Dermis blood vessel endothelial cell (primary cell): Measurements from ENCODE around the gene KRTAP4-4. TPM values are rescaled to one million over a fixed set of nuclear protein-coding genes. Genes with fewer than 3 reads are reported as not detected.

Source experiments
- total RNA-seq: library from RNA; depleted of rRNA; stranded (reverse); fragments of >200 nt; gene quantifications from 2 replicates; pipeline ENCODE4 v1.2.3, GENCODE V29; 2014

KRTAP4-4 gene
- total RNA-seq, 1 donor from 2014 or later = not detected

Other genes with a start within 250 kb of the KRTAP4-4 start
- gene KRT23, start 223.1 kb downstream of the KRTAP4-4 start, total RNA-seq = 0.47 and 1.9 TPM in 2 replicates
- not detected in 2 replicates for gene KRT39, start 193.8 kb downstream of the KRTAP4-4 start, total RNA-seq
- gene KRT40, start 176.4 kb downstream of the KRTAP4-4 start, total RNA-seq = not detected in 2 replicates
- not detected in 2 replicates for gene KRTAP3-3, start 166.6 kb downstream of the KRTAP4-4 start, total RNA-seq
- not detected in 2 replicates for gene KRTAP3-2, start 160.8 kb downstream of the KRTAP4-4 start, total RNA-seq
- not detected in 2 replicates for gene KRTAP3-1, start 151.6 kb downstream of the KRTAP4-4 start, total RNA-seq
- gene KRTAP1-5, start 133.5 kb downstream of the KRTAP4-4 start, total RNA-seq = not detected in 2 replicates
- gene KRTAP1-4, start 130.6 kb downstream of the KRTAP4-4 start, total RNA-seq = not detected in 2 replicates
- gene KRTAP1-3, start 125.9 kb downstream of the KRTAP4-4 start, total RNA-seq = not detected in 2 replicates
- not detected in 2 replicates for gene KRTAP1-1, start 119.3 kb downstream of the KRTAP4-4 start, total RNA-seq
- not detected in 2 replicates for gene KRTAP2-1, start 113.4 kb downstream of the KRTAP4-4 start, total RNA-seq
- not detected in 2 replicates for gene KRTAP2-2, start 105.5 kb downstream of the KRTAP4-4 start, total RNA-seq
- gene KRTAP2-3, start 100.6 kb downstream of the KRTAP4-4 start, total RNA-seq = not detected in 2 replicates
- gene KRTAP2-4, start 94.9 kb downstream of the KRTAP4-4 start, total RNA-seq = not detected in 2 replicates
- not detected in 2 replicates for gene KRTAP4-7, start 76.6 kb downstream of the KRTAP4-4 start, total RNA-seq
- not detected in 2 replicates for gene KRTAP4-8, start 62.6 kb downstream of the KRTAP4-4 start, total RNA-seq
- not detected in 2 replicates for gene KRTAP4-16, start 58.5 kb downstream of the KRTAP4-4 start, total RNA-seq
- not detected in 2 replicates for gene KRTAP4-9, start 55.4 kb downstream of the KRTAP4-4 start, total RNA-seq
- not detected in 2 replicates for gene KRTAP4-11, start 42.4 kb downstream of the KRTAP4-4 start, total RNA-seq
- gene KRTAP4-12, start 36.6 kb downstream of the KRTAP4-4 start, total RNA-seq = not detected in 2 replicates
- gene KRTAP4-6, start 20.2 kb downstream of the KRTAP4-4 start, total RNA-seq = 0.19 TPM in 1 of 2 replicates, not detected in the other
- gene KRTAP4-5, start 10.9 kb downstream of the KRTAP4-4 start, total RNA-seq = not detected in 2 replicates
- not detected in 2 replicates for gene KRTAP4-3, start 7.5 kb upstream of the KRTAP4-4 start, total RNA-seq
- gene KRTAP4-2, start 17.5 kb upstream of the KRTAP4-4 start, total RNA-seq = not detected in 2 replicates
- not detected in 2 replicates for gene KRTAP4-1, start 24.2 kb upstream of the KRTAP4-4 start, total RNA-seq
- gene KRTAP9-1, start 29.1 kb upstream of the KRTAP4-4 start, total RNA-seq = not detected in 2 replicates
- gene KRTAP9-2, start 65.9 kb upstream of the KRTAP4-4 start, total RNA-seq = not detected in 2 replicates
- not detected in 2 replicates for gene KRTAP9-3, start 71.7 kb upstream of the KRTAP4-4 start, total RNA-seq
- gene KRTAP9-8, start 77.3 kb upstream of the KRTAP4-4 start, total RNA-seq = not detected in 2 replicates
- gene KRTAP9-4, start 88.9 kb upstream of the KRTAP4-4 start, total RNA-seq = not detected in 2 replicates
- gene KRTAP9-9, start 94.6 kb upstream of the KRTAP4-4 start, total RNA-seq = not detected in 2 replicates
- not detected in 2 replicates for gene KRTAP9-6, start 104.6 kb upstream of the KRTAP4-4 start, total RNA-seq
- gene KRTAP9-7, start 115.0 kb upstream of the KRTAP4-4 start, total RNA-seq = not detected in 2 replicates
- gene KRTAP29-1, start 142.1 kb upstream of the KRTAP4-4 start, total RNA-seq = not detected in 2 replicates
- 0.05 TPM in 1 of 2 replicates, not detected in the other for gene KRTAP16-1, start 148.6 kb upstream of the KRTAP4-4 start, total RNA-seq
- gene KRTAP17-1, start 155.0 kb upstream of the KRTAP4-4 start, total RNA-seq = not detected in 2 replicates
- not detected in 2 replicates for gene KRT33A, start 190.1 kb upstream of the KRTAP4-4 start, total RNA-seq
- gene KRT33B, start 209.1 kb upstream of the KRTAP4-4 start, total RNA-seq = not detected in 2 replicates
- 0.51 TPM in 1 of 2 replicates, not detected in the other for gene KRT34, start 221.6 kb upstream of the KRTAP4-4 start, total RNA-seq
- not detected in 2 replicates for gene KRT31, start 236.9 kb upstream of the KRTAP4-4 start, total RNA-seq